GM10248 (cell line): ENCODE results near the gene POGK.

Experiments
- CTCF ChIA-PET: fragments of 300-600 bp; sonication (Branson Sonifier 250); formaldehyde crosslinking; extraction: SDS; loops from one replicate; lab custom pipeline; 2021; ENCODE audit warnings: antibody characterized with exemption; lab: Yijun Ruan, JAX
- POLR2A ChIA-PET: fragments of 350-650 bp; sonication (Branson Sonifier 250); formaldehyde crosslinking; extraction: SDS; loops from one replicate; lab custom pipeline; 2020; ENCODE audit warnings: antibody characterized with exemption; lab: Yijun Ruan, JAX
- DNase-seq: peaks from one replicate; pipeline ENCODE4 v3.0.0; 2012; ENCODE audit errors: extremely low spot score
- TF ChIP-seq, protein P1 (sequence below): IDR thresholded peaks from 2 replicates; pipeline ENCODE4 v1.5.1; 2012; ENCODE audit warnings: mild to moderate bottlenecking, low read depth; ENCODE audit errors: extremely low read depth, missing control alignments, control extremely low read depth

POGK gene

GRCh38 chr1:166849135-166849534 is 9.9 kb downstream of the POGK start:
- TF ChIP-seq, protein P1, sequence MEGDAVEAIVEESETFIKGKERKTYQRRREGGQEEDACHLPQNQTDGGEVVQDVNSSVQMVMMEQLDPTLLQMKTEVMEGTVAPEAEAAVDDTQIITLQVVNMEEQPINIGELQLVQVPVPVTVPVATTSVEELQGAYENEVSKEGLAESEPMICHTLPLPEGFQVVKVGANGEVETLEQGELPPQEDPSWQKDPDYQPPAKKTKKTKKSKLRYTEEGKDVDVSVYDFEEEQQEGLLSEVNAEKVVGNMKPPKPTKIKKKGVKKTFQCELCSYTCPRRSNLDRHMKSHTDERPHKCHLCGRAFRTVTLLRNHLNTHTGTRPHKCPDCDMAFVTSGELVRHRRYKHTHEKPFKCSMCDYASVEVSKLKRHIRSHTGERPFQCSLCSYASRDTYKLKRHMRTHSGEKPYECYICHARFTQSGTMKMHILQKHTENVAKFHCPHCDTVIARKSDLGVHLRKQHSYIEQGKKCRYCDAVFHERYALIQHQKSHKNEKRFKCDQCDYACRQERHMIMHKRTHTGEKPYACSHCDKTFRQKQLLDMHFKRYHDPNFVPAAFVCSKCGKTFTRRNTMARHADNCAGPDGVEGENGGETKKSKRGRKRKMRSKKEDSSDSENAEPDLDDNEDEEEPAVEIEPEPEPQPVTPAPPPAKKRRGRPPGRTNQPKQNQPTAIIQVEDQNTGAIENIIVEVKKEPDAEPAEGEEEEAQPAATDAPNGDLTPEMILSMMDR = no peak
- POLR2A ChIA-PET = no interaction called here
- DNase-seq = no peak
- CTCF ChIA-PET = interaction anchor here (1.2 to 1.5 kb wide), 3 partner anchors 10 to 61 kb away, joined by 3 to 6 read pairs (median 3); partner anchors contain the start of gene POGK

GRCh38 chr1:166852918-166853317 is 13.6 kb downstream of the POGK start:
- no peak for DNase-seq
- ChIA-PET POLR2A (no interaction called here), CTCF (interaction anchor here (2.2 kb wide), 1 partner anchor 14 kb away, joined by 5 read pairs; the partner anchor contains the start of gene POGK)
- TF ChIP-seq, protein P1 = no peak

GRCh38 chr1:166855558-166855957 is 16.3 kb downstream of the POGK start:
- no peak for DNase-seq
- POLR2A ChIA-PET = no interaction called here
- TF ChIP-seq, protein P1 = no peak
- CTCF ChIA-PET = interaction anchor here (1.3 kb wide), 1 partner anchor 14 kb away, joined by 5 read pairs; no protein-coding TSS in a partner anchor

- ChIA-PET CTCF (interaction anchor here (0.9 to 1.6 kb wide), 3 partner anchors 10 to 18 kb away, joined by 3 to 4 read pairs (median 3); partner anchors contain the start of gene TADA1), POLR2A (interaction anchor here (0.6 kb wide), 1 partner anchor 13 kb away, joined by 4 read pairs; no protein-coding TSS in a partner anchor)
- TF ChIP-seq, protein P1 = no peak
- no peak for DNase-seq
Measured at GRCh38 chr1:166857995-166858394, 18.7 kb downstream of the POGK start.

DNA sequence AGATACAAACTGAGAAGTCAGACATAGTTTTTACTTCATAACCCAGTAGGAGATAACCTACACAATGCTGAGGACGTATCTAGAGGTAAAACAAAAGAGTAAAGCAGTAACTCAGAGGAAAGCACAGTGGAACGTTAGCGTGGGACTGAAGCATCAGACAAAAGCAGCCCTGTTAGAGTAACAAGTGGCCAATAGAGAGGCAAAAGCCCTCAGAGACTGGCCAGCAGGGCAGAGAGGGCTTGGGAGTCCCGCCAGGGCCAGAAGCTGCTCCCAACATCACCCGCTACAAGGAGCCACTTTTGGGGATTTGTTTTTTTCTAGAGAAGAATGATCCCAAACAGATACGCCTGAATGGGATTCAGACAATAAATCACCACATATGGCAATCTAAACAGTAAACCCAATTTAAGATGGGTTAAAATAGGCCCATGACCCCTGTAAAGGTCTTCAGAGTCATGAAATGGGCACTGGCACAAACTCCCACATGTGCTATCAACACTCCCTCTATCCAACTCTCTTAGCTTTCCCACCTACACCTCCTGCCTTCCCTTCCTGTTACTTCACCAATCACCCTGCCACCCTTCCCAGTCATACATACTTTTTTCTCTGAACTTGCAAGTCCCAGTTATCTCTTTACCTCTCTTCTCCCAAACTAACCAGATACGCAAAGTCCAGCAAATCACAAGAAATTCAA is 19.6 kb downstream of the POGK start:
- DNase-seq = no peak
- CTCF ChIA-PET = interaction anchor here (1.2 to 1.6 kb wide), 5 partner anchors 9 to 18 kb away, joined by 3 to 4 read pairs (median 3); partner anchors contain the start of gene TADA1
- TF ChIP-seq, protein P1 = no peak
- POLR2A ChIA-PET = no interaction called here

GRCh38 chr1:166859597-166859996 is 20.3 kb downstream of the POGK start:
- POLR2A ChIA-PET = no interaction called here
- no peak for DNase-seq
- TF ChIP-seq, protein P1 = no peak
- CTCF ChIA-PET = interaction anchor here (1.3 to 1.5 kb wide), 3 partner anchors 12 to 19 kb away, joined by 3 to 4 read pairs (median 3); no protein-coding TSS in a partner anchor
